DMS 273 (cell line): ENCODE measurements around the gene CACNA2D3.
"Not testable (repeated sequence)": the region's sequence is repeated elsewhere in the genome, so short reads cannot be mapped to it uniquely, and the experiment has no call there.

ENCODE experiments used
- DNase-seq: peaks from one replicate; lab custom pipeline; 2025; ENCODE audit not compliant: unreplicated experiment; lab: John Stamatoyannopoulos, UW

The CACNA2D3 gene

DNA sequence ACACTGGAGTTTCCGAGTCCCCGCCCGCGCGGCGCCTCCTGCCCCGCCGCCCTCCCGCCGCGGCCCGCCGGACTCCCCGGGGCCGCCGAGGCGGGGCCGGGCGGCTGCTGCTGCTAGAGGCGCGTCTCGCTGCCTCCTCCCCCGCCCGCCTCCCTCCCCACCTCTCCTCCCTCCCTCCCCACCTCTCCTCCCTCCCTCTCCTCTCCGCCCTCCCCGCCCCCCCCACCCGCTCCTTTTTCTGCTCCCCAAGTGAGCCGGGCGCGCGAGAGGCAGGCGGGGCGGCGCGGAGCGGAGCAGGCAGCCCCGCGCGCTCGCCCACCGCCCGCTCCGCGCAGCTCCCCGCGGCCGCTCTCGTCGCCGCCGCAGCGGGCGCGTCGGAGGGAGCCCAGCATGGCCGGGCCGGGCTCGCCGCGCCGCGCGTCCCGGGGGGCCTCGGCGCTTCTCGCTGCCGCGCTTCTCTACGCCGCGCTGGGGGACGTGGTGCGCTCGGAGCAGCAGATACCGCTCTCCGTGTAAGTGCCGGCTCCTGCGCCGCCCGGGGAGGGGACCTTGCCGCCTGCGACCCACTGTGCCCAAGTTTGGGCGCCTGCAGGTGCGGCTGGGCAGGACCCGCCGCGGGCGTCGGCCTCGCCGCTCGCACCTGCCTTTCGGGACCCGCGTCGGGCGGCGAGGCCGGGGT, at the start of gene CACNA2D3:
Gene CACNA2D3 (plus strand): TSS at position 229 of the 679 bp plus-strand sequence.
- peak; percentile 83 for DNase-seq

DNA sequence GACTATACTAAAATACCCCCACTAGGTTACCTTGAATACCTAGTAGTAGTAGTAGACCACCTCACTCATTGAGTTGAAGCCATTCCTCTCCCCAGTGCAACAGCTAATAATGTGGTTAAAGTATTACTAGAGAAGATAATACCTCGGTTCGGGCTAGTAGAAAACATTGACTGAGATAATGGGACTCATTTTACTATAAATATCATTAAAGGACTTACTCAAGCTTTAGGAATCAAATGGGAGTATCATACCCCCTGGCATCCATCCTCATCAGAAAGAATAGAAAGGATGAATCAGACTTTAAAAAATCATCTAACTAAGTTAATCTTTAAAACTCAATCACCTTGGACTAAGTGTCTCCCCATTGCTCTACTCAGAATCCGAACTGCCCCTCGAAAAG, 49.0 kb upstream of the CACNA2D3 start:
- no peak for DNase-seq

DNA sequence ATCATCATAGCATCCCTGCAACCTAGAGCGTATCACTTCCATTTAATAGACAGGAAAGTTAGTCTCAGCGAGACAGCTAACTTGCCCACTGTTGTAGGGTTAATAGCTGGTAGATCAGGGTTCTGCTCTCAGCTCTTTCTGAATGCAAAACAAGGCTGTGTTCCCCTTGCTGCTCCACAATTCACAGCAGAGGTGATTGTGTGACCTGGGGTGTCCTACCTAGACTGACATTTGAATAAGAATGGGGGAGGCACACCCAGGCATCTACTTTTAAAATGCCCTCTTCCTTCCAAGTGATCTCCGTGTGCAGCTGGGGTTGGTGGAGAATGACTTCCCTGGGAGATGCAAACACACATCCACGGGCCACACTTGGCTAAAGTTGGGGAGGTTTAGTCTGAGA, 43.0 kb upstream of the CACNA2D3 start:
- no peak for DNase-seq

DNA sequence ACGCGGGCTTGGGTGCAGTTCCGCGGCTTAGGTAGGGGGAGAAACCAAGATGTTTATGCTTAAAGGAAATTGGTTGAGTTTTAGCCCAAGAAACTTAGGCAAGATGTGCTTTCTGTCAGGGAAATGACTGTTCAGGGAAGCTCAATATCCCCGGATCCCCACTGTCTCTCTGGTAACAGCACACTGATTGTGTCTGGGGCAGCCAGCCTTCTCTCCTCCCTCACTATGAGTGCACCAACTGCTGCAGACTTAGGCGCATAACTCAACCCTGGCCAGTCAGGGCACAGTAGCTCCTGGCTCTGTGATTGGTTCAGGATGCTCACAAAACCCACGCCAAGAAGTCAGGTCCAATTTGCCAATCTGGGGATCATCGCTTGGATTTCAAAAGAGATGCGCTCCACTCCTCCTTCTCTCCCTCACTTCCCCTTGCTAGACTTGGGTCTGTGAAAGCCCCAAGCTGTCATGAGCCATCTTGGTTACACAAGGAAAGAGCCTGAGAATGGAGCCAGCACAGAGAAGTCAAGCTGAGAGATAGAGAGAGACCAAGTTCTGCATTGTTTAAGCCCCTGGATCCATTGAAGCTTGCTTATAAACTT, 42.5 kb upstream of the CACNA2D3 start:
- no peak for DNase-seq

DNA sequence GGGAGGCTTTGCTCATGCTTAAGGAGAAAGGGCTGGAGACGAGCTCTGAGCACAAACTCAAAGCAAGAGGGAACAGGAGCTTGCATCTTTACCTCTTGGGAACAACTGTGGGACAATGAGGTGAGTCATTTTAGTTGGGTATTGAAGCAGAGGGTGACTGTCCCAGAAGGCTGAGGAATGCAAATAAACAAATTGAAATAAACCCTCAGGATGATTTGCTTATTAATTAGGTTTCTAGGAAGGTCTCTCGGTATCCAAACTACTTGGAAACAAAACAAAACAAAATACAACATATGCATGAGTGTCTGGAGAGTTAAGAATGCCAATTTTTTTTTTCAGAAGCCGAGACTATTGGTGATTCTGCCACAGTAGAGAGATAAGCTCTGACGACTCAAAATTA, 38.4 kb upstream of the CACNA2D3 start:
- DNase-seq, result no peak

DNA sequence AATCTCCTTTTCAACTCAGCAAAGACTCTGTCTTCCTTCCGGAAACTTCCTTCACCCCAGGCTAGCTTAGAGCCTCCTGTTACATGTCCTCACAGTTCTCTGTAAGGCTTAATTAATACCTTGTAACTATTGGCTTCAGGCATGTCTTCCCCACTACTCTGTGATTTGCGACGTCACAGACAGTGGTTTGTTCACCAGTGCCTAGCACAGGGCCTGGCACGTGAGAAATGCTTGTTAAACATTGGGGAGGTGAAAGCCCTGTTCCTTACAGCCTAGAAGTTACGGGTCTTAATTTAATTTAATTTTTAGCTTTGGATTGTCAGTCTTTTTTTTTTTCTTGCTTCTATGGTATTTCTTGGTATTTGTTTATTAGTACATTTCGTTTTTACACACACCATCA, 36.4 kb upstream of the CACNA2D3 start:
- no peak for DNase-seq

DNA sequence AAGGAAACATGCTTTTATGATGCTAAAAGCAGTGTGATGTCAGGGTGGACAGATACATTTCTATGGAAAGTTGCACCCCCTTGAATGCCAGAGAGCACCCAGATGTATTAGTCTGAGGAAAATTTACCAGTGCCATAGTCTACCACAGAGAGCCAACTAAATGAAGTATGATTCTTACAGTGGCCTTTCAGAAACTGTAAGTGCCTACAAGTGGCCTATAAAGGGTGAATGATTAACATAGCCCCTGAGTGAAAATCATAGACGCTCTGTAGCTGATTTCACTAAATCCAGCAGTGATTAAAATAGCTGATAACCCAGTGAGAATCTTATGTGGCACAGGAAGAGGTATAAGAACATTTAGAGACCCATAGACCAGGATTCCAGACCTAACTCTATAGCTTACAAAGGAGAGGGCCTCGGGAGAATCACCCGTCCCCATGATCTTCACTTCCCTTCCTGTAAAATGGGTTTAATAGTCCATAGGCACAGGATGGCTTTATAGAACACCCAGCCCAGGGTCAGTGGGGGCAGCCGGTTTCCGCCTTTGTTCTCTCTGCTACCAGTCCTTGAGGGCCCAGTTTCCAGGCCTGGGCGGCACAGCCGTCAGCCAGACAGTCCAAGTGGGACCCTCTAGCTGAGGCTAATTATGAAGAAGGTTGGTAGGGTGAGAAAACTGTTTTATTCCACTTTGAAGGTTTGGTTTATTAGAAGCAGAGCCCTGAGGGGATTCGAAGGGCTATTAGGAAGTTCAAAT, 35.5 kb upstream of the CACNA2D3 start:
- DNase-seq, result no peak

DNA sequence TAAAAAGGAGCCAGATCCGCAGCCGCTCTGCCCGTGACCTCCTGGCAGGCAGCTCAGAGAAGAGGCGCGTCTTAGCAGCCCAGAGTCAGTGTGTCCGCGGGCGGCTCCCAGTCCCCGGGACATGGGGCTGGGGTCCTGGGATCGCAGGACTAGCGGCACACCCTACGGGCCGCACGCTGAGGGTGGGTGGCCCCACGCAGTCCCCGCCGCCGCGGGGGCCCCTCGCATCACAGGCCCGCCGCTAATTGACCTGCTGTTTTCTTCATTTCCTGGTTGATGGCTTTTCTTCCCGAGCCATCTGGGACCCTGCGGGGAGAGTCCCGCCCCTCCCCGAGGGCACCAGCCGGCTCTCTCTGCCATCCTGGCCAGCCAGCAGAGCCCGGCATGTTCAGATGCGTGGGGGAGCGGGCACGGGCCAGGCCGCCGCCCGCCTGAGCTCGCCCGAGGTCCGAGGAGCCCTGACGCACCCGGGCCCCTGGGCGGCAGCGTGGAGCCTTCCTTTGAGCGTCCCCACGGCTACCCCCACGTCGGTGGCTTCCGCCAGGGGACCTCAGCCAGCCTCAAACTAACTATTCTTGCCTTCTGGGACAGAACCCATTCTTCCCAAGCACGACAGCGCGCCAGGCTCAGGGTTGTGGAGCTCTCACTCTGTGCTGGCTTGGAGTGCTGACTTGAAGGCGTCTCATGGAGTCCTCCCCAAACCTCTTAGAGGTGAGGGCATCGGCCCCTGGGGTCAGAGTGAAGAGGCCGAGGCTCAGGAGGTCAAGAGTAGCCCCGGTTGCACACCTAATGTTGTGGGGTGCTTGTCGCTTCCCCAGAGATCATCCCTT, 34.6 kb upstream of the CACNA2D3 start:
- DNase-seq, result peak; percentile 65

DNA sequence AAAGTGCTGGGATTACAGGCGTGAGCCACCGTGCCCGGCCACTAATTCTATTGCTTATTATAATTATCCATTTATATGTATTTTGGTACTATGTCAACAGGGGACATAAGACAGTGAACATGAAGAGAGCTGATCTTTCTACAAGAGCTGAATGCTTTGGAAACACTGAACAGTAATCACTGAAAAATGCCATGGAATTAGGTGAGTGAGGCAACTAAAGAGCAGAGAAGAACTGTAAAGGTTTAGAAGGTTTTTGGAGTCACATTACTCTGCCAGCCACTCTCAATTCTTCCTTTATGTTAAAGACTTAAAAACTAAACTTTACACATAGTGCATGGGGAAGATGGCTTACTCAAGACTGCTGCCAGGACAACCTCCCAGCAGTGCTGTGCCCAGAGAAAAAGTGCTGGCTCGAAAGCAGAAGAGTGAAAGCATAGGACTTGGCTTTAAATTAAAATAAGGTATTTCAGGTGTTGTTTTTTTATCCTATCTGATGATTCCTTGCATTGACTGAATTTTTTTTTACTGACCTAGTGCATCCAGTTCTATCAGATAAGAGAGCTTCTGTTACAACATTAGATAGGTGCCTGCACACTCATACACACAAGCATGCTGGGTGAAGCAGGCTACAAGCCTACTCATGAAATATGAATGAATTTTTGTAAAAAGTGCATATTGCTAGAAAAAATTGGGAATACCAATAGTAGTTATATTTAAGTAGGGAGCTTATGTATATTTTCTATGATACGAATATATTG, 28.7 kb upstream of the CACNA2D3 start:
- DNase-seq, result no peak

DNA sequence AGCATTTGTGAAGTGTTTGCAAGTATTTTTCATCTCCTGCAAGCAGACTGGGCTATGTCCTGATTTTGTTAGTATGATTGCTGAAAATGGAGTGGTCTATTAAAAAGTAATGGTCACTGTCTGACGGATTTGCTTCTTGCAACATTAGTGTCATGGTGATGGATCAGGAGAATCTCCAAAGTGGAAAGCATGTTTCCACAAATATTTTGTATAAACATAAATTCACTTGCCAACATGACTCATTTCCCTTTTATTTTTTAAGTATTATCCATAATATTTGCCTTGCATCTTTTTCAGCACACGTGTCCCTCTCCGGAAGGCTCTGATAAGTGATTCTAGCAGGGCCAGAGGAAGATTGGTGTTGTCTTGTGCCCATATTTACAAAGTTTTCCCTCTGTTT, 27.4 kb upstream of the CACNA2D3 start:
- no peak for DNase-seq

DNA sequence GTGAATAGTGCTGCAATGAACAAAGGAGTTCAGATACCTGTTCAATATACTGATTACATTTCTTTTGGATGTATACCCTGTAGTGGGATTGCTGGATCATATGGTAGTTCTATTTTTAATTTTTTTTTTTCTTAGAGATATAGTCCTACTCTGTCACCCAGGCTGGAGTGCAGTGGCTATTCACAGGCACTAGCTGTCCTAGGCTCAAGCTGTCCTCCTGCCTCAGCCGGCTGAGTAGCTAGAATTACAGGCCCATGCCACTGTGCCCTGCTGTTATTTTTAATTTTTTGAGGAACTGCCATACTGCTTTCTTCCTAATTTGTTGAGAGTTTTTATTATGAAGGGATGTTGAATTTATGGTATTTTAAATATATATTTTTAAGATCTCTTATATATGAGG, 23.0 kb upstream of the CACNA2D3 start:
- no peak for DNase-seq

DNA sequence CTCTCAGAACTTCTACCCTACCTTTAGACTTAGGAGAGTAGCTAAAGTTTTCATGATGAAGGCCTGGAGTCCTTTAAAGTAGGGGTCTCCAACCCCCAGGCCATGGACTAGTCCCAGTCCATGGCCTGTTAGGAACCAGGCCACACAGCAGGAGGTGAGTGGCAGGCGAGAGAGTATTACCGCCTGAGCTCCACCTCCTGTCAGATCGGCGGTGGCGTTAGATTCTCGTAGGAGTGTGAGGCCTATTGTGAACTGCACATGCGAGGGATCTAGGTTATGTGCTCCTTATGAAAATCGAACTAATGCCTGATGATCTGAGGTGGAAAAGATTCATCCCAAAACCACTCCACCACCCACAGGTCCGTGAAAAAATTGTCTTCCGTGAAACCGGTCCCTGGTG, 18.3 kb upstream of the CACNA2D3 start:
- no peak for DNase-seq

DNA sequence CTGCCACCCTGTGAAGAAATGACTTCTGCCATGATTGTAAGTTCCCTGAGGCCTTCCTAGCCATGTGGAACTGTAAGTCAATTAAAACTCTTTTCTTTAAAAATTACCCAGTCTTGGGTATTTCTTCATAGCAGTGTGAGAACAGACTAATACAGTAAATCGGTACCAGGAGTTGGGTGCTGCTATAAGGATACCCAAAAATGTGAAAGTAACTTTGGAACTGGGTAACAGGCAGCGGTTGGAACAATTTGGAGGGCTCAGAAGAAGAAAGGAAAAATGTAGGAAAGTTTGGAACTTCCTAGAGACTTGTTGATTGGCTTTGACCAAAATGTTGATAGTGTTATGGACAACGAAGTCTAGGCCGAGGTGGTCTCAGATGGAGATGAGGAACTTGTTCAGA, 6.2 kb upstream of the CACNA2D3 start:
- not testable (repeated sequence) for DNase-seq

DNA sequence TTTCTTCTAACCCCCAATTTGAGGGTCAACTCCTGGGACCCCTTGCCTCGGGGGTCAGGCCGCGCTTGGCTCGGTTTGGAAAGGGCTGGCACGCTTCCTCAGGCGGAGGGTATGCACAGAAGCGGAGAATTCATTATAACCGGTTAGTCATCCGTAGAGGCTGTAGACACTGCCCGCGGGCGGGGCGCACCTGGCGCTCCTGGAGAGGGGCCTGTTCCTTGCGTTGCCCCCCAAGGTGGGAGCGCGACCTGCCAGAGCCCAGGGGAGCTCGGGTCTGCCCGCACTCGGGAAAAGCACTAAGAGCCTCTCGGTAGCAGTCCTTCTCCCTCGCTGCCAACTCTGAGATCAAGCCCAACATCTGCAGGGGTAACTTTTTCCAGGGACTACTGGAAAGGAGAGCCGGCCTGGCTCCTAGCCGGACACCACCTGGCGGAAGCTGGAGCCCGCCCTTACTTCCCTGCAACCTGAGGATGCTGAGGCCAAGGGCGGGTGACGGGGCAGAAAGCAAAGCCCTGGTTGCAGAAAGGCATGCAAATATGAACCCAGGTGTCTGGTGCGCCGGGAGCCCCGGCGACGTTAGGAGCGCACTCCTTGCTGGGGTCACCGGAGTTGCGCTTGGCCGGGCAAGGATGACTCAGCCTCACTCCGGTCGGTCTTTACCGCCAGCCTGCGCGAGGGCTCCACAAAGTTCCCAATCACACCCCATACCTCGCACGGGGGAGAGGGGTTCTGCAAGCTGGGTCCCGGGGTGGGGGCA, 1.5 kb upstream of the CACNA2D3 start:
- peak; percentile 53 for DNase-seq

DNA sequence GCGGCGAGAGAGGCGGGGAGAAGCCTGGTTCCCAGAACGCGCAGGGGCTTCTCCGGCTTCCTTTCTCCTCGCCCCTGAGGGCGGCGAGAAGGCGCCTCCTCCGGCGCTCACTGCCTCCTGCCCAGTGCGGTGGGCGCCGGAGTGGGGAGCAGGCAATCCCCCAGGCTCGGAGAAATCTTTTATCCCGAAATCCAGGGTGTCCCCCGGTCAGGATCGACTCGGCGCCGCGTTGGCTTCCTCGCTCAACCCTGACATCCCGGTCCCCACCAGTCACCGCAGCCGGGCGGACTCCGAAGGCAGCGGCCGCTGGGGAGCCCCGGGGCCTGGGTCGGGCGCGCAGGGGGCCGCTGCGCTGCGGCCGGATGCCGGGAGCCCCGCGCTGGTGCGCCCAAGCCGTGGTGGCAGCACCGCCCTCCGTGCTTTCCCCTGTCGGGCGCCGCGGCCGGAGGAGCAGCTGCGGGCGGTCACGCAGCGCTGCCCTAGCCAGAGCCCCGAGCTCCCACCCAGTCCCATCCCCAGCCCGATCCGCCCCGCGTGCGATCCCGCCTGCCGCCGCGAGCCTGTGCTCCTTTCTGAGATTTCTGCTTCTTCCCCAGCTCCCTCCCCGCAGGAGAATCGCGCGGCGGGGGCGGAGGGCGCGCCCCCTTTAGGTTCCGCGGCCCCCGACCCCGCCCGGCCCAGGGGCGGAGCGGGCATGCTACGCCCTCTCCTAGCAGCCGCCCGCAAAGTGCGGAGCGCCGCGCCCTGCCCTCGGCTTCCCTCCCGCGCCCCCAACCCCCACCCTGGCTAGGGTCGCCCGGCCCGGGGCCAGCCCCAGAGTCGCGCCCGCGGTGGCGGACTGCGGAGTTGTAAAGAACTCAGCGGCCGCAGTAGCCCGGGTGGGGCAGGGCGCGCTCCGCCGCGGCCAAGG, 683 bp upstream of the CACNA2D3 start:
- peak; percentile 72 for DNase-seq

DNA sequence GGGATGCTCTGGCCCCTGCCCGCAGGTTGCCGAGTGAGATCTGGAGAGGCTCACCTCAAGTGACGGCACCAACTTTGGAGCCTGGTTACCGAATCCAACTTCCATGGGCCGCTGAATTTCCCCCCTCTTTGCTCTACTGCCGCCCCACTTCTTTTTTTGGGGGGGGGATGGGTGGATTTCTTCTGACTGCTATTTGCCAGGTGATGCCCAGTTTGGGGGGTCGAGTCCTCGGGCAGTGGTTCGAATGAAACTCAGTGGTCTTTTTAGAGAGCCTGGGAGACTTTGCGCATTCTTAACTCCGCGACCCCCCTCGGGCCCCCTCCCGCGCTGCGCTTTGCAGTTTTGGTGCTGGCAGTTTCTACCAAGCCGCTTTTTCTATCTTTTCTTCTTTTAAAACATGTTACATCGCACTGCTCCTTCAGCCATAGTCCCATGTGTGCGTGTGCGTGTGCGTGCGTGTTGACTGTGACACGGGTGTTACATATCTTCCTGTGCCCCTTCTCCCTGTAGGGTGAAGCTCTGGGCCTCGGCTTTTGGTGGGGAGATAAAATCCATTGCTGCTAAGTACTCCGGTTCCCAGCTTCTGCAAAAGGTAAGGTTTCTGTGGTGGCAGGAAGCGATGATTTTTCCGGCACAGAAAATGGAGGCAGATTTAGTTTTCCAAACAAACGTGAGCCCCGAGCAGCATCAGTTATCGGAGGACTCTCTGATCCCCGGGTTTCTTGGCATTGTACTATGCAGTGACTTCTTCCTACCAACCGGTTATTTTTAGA, 837 bp downstream of the CACNA2D3 start:
- DNase-seq, result peak; percentile 40

DNA sequence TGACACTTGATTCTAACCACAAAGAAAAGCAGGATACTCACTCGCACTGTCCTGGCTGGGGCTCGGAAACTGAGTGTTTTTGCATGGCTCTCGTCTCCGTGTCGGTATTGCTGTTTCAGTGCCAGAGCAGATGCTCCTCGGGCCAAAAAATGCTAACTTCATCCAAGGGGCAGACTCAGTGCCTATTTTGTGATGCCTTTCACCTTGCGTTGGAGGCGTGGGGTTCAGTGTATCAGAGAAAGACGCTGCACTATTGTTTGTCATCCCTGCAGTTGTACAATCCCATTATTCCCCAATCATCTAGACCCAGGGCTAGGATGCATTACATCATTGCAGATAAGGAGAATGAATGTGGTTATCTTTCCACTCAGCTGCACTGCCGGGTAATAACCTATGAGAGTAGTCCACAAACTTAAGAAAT, 1.4 kb downstream of the CACNA2D3 start:
- DNase-seq, result peak; percentile 40

DNA sequence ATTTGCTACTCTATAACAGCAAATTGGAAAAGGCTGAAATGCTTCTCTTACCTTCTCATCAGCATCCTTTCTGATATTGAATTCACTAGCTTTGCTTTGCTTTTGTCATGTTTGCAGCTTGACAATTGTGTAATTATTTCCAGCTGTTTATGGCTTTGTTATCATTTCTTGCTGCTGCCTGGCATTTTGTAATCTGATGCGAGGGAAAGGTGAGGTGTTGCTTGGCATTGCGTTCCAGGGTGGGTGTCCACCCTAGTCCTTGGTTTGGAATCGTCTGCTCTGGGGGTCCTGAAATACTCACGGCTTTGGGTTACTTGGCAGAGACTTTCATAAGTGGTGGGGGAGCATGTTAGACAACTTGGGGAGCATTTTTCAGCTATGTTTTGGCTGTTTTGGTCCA, 2.9 kb downstream of the CACNA2D3 start:
- DNase-seq, result no peak
